GM23248 (cell line): ENCODE data around the gene ACTN4. TPM values are rescaled to one million over a fixed set of nuclear protein-coding genes. Genes with fewer than 3 reads are reported as not detected.

Experiments
- DNase-seq: peaks from one replicate; pipeline ENCODE4 v3.0.0-alpha.2; 2015
- H2AFZ ChIP-seq: fragments of 200-600 bp; sonication (generic); 2 replicates; pipeline ENCODE4 v1.6.1; 2016; ENCODE audit warnings: antibody characterized with exemption
- H3F3A ChIP-seq: fragments of 200-600 bp; sonication (generic); 2 replicates; pipeline ENCODE4 v1.6.1; 2016; ENCODE audit warnings: mild to moderate bottlenecking, antibody characterized with exemption, mixed run types; ENCODE audit not compliant: insufficient read depth
- H3K27ac ChIP-seq: fragments of 200-600 bp; sonication (generic); 2 replicates; pipeline ENCODE4 v1.5.1; 2016; ENCODE audit warnings: mild to moderate bottlenecking
- H3K27me3 ChIP-seq: fragments of 200-600 bp; sonication (generic); replicated peaks from 2 replicates; pipeline ENCODE4 v1.6.1; 2016; ENCODE audit warnings: mild to moderate bottlenecking; ENCODE audit not compliant: insufficient read depth
- H3K36me3 ChIP-seq: fragments of 200-600 bp; sonication (generic); 2 replicates; pipeline ENCODE4 v1.6.1; 2016; ENCODE audit warnings: low read depth, mild to moderate bottlenecking
- H3K4me1 ChIP-seq: fragments of 200-600 bp; sonication (generic); 2 replicates; pipeline ENCODE4 v1.6.1; 2016; ENCODE audit warnings: mild to moderate bottlenecking; ENCODE audit not compliant: insufficient read depth
- H3K4me2 ChIP-seq: fragments of 200-600 bp; sonication (generic); one replicate; pipeline ENCODE4 v1.6.1; 2016; ENCODE audit warnings: mild to moderate bottlenecking; ENCODE audit not compliant: unreplicated experiment
- H3K4me3 ChIP-seq: fragments of 200-600 bp; sonication (generic); 2 replicates; pipeline ENCODE4 v1.5.1; 2016; ENCODE audit warnings: mild to moderate bottlenecking
- H3K79me2 ChIP-seq: fragments of 200-600 bp; sonication (generic); 2 replicates; pipeline ENCODE4 v1.6.1; 2016; ENCODE audit warnings: mild to moderate bottlenecking; ENCODE audit not compliant: insufficient read depth
- H3K9ac ChIP-seq: fragments of 200-600 bp; sonication (generic); 2 replicates; pipeline ENCODE4 v1.6.1; 2016; ENCODE audit warnings: mild to moderate bottlenecking
- H3K9me2 ChIP-seq: fragments of 200-600 bp; sonication (generic); 2 replicates; pipeline ENCODE4 v1.6.1; 2016; ENCODE audit warnings: mixed run types, mild to moderate bottlenecking, moderate library complexity; ENCODE audit not compliant: insufficient read depth
- H3K9me3 ChIP-seq: fragments of 200-600 bp; sonication (generic); one replicate; pipeline ENCODE4 v1.6.1; 2017; ENCODE audit warnings: low read depth
- H4K20me1 ChIP-seq: fragments of 200-600 bp; sonication (generic); 2 replicates; pipeline ENCODE4 v1.6.0; 2016; ENCODE audit not compliant: insufficient read depth
- EZH2 ChIP-seq: fragments of 200-600 bp; sonication (generic); IDR thresholded peaks from 2 replicates; pipeline ENCODE4 v1.6.1; 2018; ENCODE audit warnings: antibody characterized with exemption, mild to moderate bottlenecking; ENCODE audit not compliant: insufficient read depth, poor library complexity, severe bottlenecking
- EZH2phosphoT487 ChIP-seq: fragments of 200-600 bp; sonication (generic); IDR thresholded peaks from 2 replicates; pipeline ENCODE4 v1.6.1; 2018; ENCODE audit warnings: antibody characterized with exemption, moderate library complexity, mild to moderate bottlenecking, low read depth; ENCODE audit not compliant: insufficient read depth
- whole genome bisulfite sequencing, 2 experiments: methylation state at CpG; one replicate each; pipeline ENCODE4 v1.1.6; 2015 to 2017; ENCODE audit warnings: low lambda C conversion rate in 2 of 2, low coverage in 1 of 2; ENCODE audit errors: missing lambda C conversion rate in 2 of 2; 5-methylcytosine and 5-hydroxymethylcytosine counted together
- in situ Hi-C: fragments of 300-500 bp; cut with MboI; formaldehyde crosslinking; loops from 2 replicates; pipeline ENCODE4 v1.15.0; 2020
- polyA plus RNA-seq: library from polyadenylated mRNA; unstranded; fragments of >200 nt; fragmentation: Nextera tagmentation; extraction: Ambion mirVana; gene quantifications from 2 replicates; pipeline ENCODE4 v1.2.1, GENCODE V29; 2016
- total RNA-seq: library from RNA; depleted of rRNA; stranded (reverse); fragments of >200 nt; shearing (Covaris generic); gene quantifications from 2 replicates; pipeline ENCODE4 v1.2.3, GENCODE V29; 2014

Gene ACTN4
- total and polyA plus RNA-seq, 2 experiments from 2014 or later: 84.6 to 477 TPM

DNA sequence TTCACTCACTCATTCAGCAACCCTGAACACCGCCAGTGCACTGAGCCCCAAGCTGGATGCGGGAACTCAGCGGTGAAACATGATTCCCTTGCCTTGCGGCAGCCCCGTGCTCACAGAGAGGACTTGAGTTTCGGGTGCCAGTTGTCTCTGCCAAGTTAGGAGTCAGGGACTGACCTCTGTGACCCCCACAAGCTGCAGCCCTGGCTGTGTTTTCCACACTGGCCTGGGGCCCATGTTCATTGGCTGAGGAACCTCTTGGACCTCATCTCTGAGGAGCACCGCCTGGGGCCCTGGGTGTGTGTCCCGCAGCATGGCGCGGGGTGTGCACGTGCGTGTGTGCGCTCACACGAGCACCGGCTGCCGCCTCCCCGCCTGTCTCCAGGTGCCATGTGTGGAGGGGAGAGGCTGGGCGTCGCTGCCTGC lies 65.8 kb downstream of the ACTN4 start:
- H4K20me1 ChIP-seq: no peaks in the 10 kb centered on the region
- H3K4me3 ChIP-seq: no peak overlapping the region
- H2AFZ ChIP-seq: no peak overlapping the region
- no peaks in the 10 kb centered on the region for H3K9me3 ChIP-seq
- no peak for TF ChIP-seq EZH2
- in situ Hi-C loops: no loop called here
- H3K9ac ChIP-seq: no peak overlapping the region
- peaks cover 54% of the 10 kb centered on the region for H3K36me3 ChIP-seq
- peaks cover 93% of the 10 kb centered on the region for H3K79me2 ChIP-seq
- H3K9me2 ChIP-seq: no peaks in the 10 kb centered on the region
- peaks cover 7% of the 10 kb centered on the region; the same call in 1 of the 2 replicates for H3K4me1 ChIP-seq
- 77 to 84% methylated on average over 19 of the region's 19 CpGs for WGBS, 2 experiments
- peaks cover 31% of the 10 kb centered on the region for H3F3A ChIP-seq
- no peak overlapping the region for H3K27ac ChIP-seq
- no peak overlapping the region for H3K4me2 ChIP-seq
- no peak for DNase-seq
- H3K27me3 ChIP-seq: no peaks in the 10 kb centered on the region

DNA sequence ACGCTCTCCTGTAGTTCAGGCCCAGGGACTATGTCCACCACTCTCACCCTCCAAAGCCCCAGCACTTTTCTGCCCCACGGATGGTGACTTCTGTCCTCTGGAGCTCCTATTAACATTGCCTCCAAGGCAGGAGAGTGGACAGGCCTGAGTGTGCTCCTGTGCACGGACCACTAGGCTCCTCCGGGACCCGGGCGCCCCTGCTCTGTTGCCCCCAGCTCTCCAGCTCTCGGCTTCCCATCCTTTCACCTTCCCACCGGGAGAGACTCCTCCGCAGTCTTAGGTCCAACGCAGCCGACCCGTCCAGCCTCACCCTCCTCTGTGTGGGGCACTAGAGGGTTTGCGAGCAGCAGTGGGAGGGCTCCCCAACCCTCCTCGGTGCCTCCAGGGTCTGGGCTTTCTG lies 66.4 kb downstream of the ACTN4 start:
- no peak overlapping the region for H2AFZ ChIP-seq
- 88% methylated on average over 13 to 14 of the region's 14 CpGs for WGBS, 2 experiments
- no peaks in the 10 kb centered on the region for H3K27me3 ChIP-seq
- H3K27ac ChIP-seq: no peak overlapping the region
- H3K4me1 ChIP-seq: peaks cover 7% of the 10 kb centered on the region; the same call in 1 of the 2 replicates
- H3F3A ChIP-seq: peaks cover 31% of the 10 kb centered on the region
- TF ChIP-seq EZH2: no peak
- no peak for TF ChIP-seq EZH2phosphoT487
- peaks cover 48% of the 10 kb centered on the region for H3K36me3 ChIP-seq
- no peaks in the 10 kb centered on the region for H3K9me2 ChIP-seq
- H3K4me2 ChIP-seq: no peak overlapping the region
- no peak for DNase-seq
- peaks cover 92% of the 10 kb centered on the region for H3K79me2 ChIP-seq
- H4K20me1 ChIP-seq: no peaks in the 10 kb centered on the region
- in situ Hi-C loops: no loop called here
- H3K9ac ChIP-seq: no peak overlapping the region
- H3K9me3 ChIP-seq: no peaks in the 10 kb centered on the region
- H3K4me3 ChIP-seq: no peak overlapping the region

DNA sequence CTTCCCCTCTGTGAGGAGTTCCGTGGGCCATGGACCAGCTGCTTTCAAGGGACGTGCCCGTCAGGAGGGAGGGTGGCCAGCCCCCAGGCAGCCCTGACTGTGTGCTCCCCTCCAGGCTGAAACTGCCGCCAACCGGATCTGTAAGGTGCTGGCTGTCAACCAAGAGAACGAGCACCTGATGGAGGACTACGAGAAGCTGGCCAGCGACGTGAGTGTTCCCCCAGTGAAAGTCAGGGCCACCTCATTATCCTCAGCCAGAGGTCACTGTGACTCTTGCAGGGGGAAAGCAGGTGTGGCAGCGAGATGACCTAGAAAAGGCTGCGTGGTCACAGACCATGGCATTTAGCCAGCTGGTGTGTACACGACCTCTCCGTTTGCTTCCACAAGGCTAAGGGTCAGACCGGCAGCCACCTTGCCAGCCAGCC lies 66.9 kb downstream of the ACTN4 start:
- DNase-seq: no peak
- Histone ChIP-seq H3K9ac (no peak overlapping the region), H3K79me2 (peaks cover 91% of the 10 kb centered on the region), H3K4me1 (peaks cover 7% of the 10 kb centered on the region; the same call in 1 of the 2 replicates), H3K27me3 (no peaks in the 10 kb centered on the region), H2AFZ (no peak overlapping the region), H3K9me3 (no peaks in the 10 kb centered on the region), H3F3A (peaks cover 31% of the 10 kb centered on the region), H3K4me3 (no peak overlapping the region), H3K27ac (no peak overlapping the region), H3K36me3 (peaks cover 47% of the 10 kb centered on the region), H4K20me1 (no peaks in the 10 kb centered on the region), H3K9me2 (no peaks in the 10 kb centered on the region), H3K4me2 (no peak overlapping the region)
- WGBS, 2 experiments: 86% methylated on average over 14 of the region's 14 CpGs
- no peak for TF ChIP-seq EZH2
- TF ChIP-seq EZH2phosphoT487: no peak
- in situ Hi-C loops: no loop called here

DNA sequence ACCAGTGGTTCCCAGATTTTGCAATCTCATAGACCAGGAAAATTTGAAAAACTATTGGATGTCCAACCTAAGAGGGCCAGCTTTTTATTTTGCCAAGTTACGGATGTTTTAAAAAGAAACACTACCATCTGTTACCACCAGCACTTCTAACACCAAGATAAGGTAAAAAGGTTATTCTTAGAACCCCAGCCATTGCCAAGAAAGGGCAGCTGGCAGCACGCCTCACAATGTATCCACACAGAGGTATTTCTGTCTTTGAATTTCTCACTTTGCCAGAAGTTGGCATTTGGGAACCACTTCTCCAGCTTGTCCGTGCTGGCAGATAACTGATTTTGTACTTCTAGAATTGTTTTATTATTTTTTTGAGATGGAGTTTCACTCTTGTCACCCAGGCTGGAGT lies 68.1 kb downstream of the ACTN4 start:
- Histone ChIP-seq H2AFZ (no peak overlapping the region), H3K4me3 (no peak overlapping the region), H3K9ac (no peak overlapping the region), H3K27me3 (no peaks in the 10 kb centered on the region), H3K36me3 (peaks cover 47% of the 10 kb centered on the region), H3K4me1 (peaks cover 7% of the 10 kb centered on the region; the same call in 1 of the 2 replicates), H3F3A (peaks cover 27% of the 10 kb centered on the region), H3K27ac (no peak overlapping the region), H3K9me3 (no peaks in the 10 kb centered on the region), H4K20me1 (no peaks in the 10 kb centered on the region), H3K79me2 (peaks cover 89% of the 10 kb centered on the region), H3K9me2 (no peaks in the 10 kb centered on the region), H3K4me2 (no peak overlapping the region)
- TF ChIP-seq EZH2phosphoT487 (no peak), EZH2 (no peak)
- no peak for DNase-seq
- 96 to 100% methylated on average over 3 of the region's 3 CpGs for WGBS, 2 experiments
- in situ Hi-C loops: no loop called here

DNA sequence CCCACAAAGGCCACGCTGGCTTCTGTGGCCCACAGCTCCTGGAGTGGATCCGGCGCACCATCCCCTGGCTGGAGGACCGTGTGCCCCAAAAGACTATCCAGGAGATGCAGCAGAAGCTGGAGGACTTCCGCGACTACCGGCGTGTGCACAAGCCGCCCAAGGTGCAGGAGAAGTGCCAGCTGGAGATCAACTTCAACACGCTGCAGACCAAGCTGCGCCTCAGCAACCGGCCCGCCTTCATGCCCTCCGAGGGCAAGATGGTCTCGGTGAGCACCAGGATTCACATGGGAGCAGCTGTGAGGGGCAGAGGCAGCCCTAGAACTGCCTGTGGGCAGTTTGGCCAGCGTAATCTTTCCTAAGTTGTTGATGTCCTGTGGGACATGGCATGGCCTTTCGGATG lies 69.6 kb downstream of the ACTN4 start:
- in situ Hi-C loops: no loop called here
- Histone ChIP-seq H3K4me2 (no peak overlapping the region), H3K27me3 (no peaks in the 10 kb centered on the region), H2AFZ (no peak overlapping the region), H3F3A (peaks cover 17% of the 10 kb centered on the region; the same call in 1 of the 2 replicates), H3K9me3 (no peaks in the 10 kb centered on the region), H3K36me3 (peaks cover 58% of the 10 kb centered on the region), H3K9me2 (no peaks in the 10 kb centered on the region), H3K9ac (no peak overlapping the region), H3K4me3 (no peak overlapping the region), H4K20me1 (no peaks in the 10 kb centered on the region), H3K79me2 (peaks cover 85% of the 10 kb centered on the region), H3K4me1 (no peaks in the 10 kb centered on the region), H3K27ac (no peak overlapping the region)
- whole genome bisulfite sequencing, 2 experiments: 95 to 98% methylated on average over 17 of the region's 17 CpGs
- no peak for TF ChIP-seq EZH2
- TF ChIP-seq EZH2phosphoT487: no peak
- no peak for DNase-seq
